ENCODE results near the gene CIDEC.
A peak's percentile ranks its signal among the peaks of the same experiment; 100 is the strongest.
"Not testable (repeated sequence)": the region's sequence is repeated elsewhere in the genome, so short reads cannot be mapped to it uniquely, and the experiment has no call there.

Gene CIDEC

DNA sequence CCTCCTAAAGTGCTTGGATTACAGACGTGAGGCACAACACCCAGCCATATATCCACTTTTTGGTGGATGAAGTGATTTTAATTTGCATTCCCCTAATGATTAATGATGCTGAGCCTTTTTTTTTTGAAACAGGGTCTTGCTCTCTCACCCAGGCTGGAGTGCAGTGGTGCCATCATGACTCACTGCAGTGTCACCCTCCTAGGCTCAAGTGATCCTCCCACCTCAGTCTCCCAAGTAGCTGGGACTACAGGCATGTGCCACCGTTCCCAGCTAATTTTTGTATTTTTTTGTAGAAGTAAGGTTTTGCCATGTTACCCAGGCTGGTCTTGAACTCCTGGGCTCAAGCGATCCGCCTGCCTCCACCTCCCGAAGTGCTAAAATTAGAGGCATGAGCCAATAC is 8.0 kb downstream of the CIDEC start:
- not testable (repeated sequence) for DNase-seq

DNA sequence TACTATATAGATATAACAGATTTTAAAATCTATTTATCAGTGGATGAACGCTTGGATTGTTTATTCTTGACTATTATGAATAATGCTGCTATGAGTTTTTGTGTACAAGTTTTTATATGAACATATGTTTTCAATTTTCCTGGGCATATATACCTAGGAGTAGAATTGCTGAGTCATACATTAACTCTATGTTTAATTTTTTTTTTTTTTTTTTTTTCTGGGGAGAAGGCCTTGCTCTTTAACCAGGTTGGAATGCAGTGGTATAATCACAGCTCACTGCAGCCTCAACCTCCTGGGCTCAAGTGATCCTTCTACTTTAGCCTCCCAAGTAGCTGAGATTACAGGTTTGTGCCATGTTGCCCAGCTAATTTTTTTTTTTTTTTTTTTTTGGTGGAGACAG is 9.1 kb downstream of the CIDEC start:
- no peak for DNase-seq

DNA sequence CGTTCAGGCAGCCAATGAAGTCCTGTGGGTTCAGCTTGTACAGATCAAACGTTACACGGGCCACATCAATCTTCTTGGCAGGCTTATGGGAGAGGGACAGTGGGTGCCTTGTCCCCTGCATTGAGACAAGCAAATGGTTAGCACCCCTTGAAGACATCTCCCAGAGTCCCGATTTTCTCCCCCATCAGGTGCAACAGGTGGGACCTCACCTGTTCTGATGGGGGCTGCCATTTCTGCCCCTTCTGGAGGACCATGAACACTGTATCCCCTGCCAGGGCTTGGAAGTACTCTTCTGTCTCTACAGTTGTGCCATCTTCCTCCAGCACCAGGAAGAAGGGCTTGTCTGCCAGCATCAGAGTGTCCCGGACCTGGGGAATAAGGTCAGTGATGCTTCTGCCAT is 10.1 kb downstream of the CIDEC start:
- no peak for DNase-seq

DNA sequence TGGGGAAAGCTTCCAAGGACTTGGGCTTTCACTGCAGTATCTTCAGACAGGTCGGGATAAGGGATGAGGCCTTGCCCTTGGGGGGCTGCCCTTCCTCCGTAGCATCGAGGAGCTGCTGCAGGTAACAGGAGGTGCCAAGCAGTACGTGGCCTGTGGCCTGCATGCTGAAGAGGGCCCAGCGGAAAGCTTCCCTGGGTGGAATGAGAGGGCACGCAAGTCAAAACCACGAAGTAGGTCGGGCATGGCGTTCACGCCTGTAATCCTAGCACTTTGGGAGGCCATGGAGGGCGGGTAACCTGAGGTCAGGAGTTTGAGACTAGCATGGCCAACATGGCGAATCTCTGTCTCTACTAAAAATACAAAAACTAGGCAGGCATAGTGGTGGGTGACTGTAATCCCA is 12.9 kb downstream of the CIDEC start:
- DNase-seq: no peak

DNA sequence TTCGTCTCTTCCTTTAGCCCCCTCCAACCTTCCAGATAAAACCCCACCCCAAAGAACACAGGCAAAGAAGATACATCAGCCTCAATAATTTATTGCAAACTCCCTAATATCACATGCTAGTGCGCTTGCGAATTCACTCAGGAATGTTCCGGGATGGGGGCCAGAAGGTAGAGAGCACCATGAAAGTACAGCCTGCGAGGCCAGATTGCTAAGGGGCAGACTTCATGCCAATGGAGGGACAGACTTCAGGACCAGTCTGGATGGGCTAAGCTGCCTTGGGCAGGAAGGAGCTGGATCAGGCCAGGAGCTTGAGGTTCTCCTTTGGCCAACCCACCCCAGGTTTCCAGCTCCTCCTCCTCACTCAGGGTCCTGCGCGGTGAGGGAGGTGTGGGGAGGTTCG is 13.4 kb downstream of the CIDEC start:
- no peak for DNase-seq

DNA sequence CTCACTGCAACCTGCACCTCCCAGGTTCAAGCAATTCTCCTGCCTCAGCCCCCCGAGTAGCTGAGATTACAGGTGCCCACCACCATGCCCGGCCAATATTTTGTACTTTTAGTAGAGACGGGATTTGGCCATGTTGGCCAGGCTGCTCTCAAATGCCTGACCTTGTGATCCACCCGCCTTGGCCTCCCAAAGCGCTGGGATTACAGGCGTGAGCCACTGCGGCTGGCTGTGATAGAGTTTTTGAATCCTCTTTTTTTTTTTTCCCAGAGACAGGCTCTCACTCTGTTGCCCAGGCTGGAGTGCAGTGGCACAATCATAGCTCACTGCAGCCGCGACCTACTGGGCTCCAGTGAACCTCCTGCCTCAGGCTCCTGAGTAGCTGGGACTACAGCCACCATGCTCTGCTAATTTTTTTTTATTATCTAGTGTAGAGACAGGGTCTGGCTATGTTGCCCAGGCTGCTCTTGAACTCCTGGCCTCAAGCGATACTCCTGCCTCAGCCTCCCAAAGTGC is 14.9 kb downstream of the CIDEC start:
- not testable (repeated sequence) for DNase-seq

DNA sequence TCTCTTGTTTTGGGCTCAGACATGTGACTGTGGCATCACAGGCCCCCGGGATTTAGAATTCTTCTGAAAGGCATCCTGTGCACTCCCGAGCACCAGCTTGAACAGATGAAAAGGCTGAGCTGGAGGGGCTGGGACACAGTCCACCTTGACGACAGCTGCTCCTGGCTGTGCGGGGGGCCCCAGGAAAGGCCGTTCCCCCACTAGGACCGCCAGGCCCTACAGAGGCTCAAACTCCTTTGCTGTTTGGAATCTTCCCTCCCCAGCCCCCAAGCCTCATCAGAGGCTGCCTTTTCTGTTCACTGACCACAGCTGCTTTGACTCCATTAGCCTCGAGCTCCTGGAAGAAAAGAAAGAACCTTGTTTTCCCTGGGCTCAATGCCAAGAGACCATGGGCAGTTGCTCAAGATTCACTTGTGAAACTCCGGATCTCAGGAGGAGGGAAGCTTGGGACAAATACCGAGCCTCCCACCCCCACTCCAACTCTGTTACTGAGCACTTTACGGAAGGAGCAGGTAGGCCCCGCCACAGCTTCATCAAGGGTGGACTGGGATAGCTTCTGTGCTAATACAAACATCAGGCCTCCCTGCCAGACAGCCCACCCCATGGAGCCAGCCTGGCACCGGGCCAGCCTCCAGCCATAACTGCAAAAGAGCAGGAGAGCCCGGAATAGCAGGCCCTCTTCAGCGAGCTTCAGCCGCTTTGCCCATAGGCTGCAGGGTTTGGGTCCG is 15.7 kb downstream of the CIDEC start:
- DNase-seq: peak; percentile 60 to 62

DNA sequence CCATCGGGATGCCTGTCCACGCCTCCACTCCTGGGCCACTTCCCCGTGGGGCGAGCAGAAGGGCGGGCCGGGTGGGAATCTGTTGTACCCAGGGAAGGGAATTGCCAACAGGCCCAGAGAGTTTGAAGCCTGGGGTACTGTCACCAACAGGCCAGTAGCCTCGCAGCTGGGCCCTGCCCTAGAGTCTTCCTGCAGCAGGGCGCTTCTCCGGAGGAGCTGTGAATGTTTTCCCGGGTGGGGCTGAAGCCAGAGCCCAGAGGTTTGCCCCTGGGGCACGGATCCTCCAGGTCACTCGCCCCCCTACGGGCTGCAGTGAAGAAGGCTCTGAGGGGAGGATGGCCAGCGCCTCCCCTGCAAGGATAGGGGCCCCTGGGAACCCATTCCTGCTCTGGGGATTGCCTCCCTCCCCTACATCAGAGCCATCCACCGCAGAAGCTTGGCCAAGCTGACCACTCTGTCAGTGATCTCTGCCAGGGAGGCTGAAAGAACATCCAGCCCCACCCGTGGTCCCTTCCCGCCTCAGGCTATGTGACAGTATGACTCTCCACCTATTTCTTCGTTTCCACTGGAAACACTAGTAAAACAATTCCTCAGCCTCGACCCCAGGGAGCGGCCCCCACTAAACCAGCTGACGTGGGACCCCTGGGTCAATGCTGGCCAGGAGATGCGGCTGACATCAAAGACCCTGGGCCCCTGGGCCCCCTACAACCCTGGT is 16.8 kb downstream of the CIDEC start:
- DNase-seq: no peak

DNA sequence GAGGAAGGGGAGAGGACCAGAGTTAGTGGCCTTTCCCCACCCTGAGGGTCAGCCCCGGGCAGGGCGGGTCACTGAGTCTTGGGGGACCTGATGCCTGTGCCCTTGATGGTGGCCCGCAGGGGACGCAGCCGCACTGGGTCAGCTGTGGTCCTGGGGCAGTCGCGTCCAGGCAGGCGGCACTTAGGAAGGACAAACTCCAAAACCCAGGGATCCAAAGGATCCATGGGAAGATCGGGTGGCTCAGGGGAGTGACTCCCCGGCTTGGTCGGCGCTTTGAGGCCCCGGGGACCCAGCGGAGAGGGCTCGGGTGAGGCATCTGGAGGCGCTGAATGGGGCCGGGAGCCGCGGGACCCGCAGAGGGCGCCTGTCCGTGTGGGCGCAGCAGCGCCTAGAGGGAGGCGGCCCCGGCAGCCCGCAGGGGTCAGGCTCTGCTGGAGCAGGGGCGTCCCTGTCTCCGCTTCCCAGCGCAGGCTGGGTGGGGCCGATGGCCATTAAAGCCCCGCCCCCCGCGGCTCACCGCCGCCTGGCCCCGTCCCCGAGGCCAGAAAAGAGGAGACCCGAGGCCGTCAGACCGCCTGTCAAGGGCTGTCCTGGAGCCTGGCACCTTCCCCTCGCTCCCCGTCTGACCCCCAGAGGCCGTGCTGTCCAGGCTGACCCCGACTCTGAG is 17.5 kb downstream of the CIDEC start:
- DNase-seq: peak; percentile 22 to 29

DNA sequence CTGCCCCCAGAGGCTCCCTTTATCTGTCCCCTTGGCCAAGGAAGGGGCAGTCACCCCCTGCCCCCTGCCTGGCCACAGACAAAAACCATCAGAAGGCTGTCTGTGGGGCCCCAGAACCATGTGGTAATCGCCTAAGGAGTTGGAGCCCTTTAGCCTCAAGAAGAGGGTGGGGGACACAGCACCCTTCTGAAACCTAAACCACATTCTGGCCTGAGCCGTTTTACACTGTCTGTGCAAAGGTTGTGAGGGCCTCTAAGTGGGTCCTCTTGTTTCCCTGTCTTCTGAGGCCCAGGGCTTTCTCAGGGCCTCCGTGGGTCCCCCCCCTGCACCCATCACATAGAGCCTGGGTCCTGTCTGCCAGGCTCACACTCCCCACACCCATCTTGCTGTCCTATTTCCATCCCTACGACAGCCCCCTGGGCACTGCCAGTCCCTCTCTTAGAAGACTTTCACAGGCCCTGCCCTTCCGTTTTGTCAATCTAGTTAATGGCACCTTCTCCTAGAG is 18.4 kb downstream of the CIDEC start:
- no peak for DNase-seq

DNA sequence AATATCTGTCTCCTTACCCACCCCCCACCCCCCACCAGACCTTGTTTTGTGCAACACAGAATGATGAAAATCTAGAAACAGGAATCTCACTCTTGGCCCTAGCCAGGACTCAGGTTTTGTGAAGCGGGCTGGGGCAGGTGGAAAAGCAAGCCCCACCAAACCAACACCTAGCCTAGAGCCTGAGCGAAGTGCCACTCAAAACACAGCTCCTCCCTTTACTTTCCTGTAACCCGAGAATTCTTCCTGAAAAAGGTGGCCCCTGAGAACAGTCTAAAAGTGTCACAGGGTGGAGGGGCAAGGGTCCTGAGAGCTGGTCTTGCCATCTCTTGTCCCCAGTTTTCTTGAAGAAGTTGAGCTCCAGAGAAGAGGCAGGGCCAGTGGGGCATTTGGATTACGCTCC is 18.9 kb downstream of the CIDEC start:
- no peak for DNase-seq

DNA sequence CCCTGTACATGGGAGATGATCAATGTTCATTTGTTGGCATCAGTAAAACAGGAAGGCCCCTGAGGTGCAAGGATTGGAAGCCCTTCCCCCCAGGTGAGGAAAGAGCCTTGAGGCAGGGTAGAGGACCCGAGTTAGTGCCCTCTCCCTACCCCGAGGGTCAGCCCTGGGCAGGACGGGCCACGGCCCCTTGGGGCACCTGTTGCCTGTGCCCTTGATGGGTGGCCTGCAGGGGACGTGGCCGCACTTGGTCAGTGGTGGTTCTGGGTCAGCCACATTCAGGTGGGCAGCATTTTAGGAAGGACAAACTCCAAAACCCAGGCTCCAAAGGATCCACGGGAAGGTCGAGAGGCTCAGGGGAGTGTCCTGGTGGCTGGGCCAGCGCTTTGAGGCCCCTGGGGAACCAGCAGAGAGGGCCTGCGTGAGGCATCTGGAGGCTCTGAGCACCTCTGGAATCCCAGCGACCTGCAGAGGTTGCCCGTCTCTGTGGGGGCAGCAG is 20.5 kb downstream of the CIDEC start:
- no peak for DNase-seq

DNA sequence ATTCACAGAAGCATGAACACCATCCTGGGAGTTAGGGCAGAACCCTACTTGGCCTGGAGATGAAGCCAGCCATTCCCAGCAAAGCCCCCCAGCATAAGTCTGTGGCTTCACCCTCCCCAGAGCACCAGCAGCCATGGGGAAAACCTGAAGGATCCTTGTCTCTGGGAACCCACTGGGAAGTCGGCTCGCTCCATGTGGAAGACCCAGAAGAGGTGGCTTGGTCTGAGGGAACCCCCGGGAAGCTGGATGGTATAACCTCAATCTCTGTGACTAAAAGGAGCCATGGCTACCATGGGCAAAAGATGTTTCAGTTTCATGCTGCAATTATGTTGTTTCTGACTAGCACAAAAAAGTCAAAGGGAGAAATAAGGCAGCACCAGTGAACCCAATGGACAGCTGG is 24.5 kb downstream of the CIDEC start:
- DNase-seq: no peak

DNA sequence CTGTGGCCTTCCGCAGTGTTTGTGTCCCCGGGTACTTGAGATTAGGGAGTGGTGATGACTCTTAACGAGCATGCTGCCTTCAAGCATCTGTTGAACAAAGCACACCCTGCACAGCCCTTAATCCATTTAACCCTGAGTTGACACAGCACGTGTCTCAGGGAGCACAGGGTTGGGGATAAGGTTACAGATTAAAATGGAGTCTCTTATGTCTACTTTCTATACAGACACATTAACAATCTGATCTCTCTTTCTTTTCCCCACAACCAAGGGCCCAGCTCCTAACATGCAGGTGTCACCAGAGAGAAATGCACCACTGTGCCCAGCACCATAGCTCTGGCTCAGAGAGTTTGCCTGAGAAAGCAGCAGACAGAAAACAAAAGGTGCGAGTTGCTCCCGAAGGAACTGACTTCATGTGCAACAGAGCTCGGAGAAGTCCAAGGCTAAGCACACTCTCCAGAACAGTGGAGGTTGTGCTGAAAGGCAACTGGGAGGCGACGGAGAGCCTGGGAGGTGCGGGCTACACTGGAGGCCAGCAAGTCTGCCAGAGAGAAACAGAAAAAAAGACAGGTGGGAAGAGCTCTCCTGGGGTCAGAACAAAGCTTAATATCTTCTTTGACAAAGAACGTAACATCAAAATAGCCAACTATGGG is 25.6 kb downstream of the CIDEC start:
- DNase-seq: not testable (repeated sequence)

DNA sequence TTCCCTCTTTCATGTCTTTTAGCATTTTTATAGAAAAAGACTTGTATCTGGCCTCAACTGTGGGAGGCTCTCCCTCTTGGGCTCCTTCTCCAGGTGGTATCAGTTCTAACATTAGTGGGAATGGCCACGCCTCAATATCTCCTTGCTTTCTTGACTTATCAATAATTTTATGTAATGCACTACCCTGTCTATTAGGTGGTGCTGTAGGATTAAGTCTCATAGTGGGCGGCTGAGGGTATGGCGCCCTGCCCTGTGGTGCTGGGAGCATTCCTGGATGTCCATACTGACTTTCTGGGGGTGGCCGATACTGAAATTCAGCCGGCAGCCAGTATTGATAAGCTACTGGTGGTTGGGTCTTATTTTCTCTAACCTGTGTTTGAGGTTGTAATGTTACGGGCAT is 27.5 kb downstream of the CIDEC start:
- no peak for DNase-seq

DNA sequence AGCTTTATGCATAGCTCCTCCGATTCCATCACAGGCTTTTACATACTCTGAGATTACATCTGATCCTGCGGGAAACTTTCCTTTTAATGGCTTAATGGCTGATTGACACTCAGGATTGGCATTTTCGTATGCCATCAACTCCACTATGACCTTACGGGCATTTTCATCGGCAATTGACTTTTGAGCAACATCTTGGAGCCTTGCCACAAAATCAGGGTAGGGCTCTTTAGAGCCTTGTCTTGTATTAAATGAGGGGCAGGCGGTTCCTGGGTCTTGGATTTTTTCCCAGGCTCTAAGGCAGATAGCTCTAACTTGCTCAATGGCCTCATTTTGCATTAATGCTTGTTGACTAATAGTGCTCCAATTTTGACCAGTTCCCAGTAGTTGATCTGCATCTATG is 28.1 kb downstream of the CIDEC start:
- DNase-seq: not testable (repeated sequence)

DNA sequence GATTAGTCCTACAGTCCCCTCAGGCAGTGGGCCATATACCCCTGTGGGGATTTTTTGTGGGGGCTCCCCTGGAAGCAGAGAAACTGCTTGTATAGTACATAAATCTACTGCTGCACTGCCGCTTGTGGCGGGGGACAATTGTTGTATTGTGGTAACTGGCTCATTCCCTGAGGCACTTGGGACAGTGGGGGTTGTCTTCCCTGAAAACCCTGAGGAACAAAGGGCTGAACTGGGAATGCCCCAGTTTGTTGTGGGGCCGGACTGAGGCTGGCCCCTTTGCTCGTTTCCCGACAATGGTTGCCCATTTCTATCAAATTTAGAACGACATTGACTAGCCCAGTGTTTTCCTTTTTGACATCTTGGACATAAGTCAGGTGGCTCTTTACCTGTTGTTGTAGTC is 28.7 kb downstream of the CIDEC start:
- DNase-seq: not testable (repeated sequence)

DNA sequence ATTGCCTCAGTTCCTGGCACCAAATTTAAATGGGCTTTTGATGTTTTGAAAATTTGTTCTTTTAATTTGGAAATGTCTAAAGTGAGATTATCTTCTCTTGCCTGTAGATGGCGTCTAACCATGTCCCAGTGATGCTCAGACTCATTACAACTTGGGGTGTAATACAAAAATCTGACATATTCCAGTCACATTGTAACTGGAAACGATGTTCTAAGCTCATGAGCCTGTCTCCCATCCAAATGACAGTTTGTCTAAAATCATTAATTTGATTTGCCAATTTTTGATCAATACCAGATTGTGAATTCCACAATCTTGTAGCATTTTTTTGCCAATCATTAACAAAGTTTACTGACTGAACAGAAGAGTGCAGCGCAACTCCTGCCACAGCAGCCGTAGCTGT is 31.2 kb downstream of the CIDEC start:
- DNase-seq: peak in 1 of 2 donors; percentile 26

DNA sequence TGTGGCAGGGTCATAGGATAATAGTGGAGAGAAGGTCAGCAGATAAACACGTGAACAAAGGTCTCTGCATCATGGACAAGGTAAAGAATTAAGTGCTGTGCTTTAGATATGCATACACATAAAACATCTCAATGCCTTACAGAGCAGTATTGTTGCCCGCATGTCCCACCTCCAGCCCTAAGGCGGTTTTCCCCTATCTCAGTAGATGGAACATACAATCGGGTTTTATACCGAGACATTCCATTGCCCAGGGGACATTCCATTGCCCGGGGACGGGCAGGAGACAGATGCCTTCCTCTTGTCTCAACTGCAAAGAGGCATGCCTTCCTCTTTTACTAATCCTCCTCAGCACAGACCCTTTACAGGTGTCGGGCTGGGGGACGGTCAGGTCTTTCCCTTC is 32.2 kb downstream of the CIDEC start:
- not testable (repeated sequence) for DNase-seq

DNA sequence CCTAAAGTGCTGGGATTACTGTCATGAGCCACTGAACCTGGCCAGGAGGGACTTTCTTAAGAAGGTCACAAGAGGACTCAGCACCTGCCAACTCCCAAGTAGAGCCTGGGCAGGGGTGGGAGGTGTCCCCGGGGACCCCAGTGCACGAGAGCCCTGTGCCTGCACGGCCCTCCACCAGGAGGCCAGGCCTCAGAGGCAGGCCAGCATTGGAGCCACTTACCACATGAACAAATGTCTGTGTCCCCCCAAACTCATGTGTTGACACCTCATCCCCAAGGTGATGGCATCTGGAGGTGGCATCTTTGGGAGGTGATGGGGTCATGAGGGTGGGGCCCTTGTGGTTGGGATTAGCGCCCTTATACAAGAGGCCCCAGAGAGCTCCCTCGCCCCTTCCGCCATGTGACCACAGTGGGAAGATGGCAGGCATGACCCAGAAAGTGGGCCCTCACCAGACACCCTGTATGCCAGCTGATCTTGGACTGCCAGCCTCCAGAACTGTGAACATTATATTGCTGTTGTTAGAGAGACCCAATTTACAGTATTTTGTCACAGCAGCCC is 33.0 kb downstream of the CIDEC start:
- DNase-seq: no peak

DNA sequence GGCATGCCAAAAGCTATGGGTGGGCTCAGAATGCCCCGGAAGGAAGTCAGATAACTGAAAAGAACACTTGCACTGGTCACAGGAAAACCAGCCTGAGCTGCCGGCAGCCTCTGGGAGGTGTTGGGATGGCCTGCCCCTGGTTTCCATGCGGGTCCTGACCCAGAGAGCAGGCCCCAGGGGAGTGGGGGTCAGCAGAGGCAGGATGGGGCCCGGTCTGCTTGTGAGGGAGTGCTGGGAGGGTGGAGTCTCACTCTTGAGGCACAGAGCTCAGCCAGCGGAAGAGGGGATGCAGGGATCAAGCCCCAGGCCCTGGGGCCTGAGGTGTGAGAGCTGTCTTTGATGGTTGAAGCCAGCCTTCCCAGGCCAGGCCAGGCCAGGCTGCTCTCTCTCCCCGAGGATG is 33.8 kb downstream of the CIDEC start:
- no peak for DNase-seq

DNA sequence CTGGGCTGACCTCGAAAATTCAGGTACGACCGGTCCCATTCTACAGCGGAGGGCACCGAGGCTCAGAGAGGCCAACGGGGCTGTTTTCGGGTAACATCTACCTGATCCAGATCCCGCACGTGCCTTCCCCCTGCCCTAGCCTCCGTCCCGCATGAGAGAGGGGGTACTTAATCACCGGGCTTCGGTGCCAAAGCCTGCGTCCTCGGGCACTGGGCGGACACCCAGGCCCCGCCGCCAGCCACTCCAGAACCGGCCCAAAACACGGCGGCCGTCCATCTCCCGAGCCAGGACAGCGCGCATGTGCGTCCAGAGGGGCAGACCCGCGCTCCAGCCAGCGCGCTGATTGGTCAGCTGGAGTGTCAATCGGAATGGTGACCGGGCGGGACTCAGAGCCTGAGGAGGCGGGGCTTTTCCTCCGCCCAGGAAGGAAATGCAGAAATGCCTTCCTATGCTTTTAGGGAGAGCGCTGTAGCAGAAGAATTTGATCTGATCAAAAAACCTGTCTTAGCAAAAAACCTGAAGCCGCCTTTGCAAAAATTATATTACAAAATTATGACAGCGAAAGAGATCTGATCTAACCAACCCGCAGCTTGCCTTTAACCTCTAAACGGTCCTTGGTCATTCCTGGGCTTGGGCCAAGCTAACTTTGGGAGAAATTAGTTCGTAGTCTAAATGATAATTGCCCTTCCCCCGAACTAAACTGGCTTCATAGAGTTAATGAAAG is 36.2 kb downstream of the CIDEC start, which contains the start of gene RPUSD3:
RPUSD3 (minus strand) TSS at position 294 of the 724 bp plus-strand sequence; CDS start at position 276, 18 bp downstream.
- DNase-seq: peak; percentile 91 to 100

Data from inflammatory macrophage treated with lipopolysaccharide for 1 hour (primary cell).